Activated CD4-positive, alpha-beta T cell treated with anti-CD3 and anti-CD28 coated beads for 48 hours (primary cell): Measurements from ENCODE around the gene PLXNB2.
"Not testable (repeated sequence)": the region's sequence is repeated elsewhere in the genome, so short reads cannot be mapped to it uniquely, and the experiment has no call there.

Experiments
- DNase-seq: peaks from one replicate; pipeline ENCODE4 v3.0.0-alpha.2; 2020

The PLXNB2 gene

GRCh38 chr22:50278461-50278860 is 29.0 kb downstream of the PLXNB2 start:
- DNase-seq: no peak

GRCh38 chr22:50277761-50278160 is 29.7 kb downstream of the PLXNB2 start:
- no peak for DNase-seq

- DNase-seq: peak; percentile 66
These were observed 31.3 kb downstream of the PLXNB2 start for GRCh38 chr22:50276143-50276542.

- no peak for DNase-seq
These were observed 32.0 kb downstream of the PLXNB2 start for GRCh38 chr22:50275181-50276055.

- DNase-seq: no peak
These were observed 32.7 kb downstream of the PLXNB2 start for GRCh38 chr22:50274771-50275170.

- peak; percentile 65 for DNase-seq
These were observed 33.1 kb downstream of the PLXNB2 start for GRCh38 chr22:50274311-50274710.

GRCh38 chr22:50273781-50274180 is 33.7 kb downstream of the PLXNB2 start:
- not testable (repeated sequence) for DNase-seq

GRCh38 chr22:50273352-50273751 is 34.1 kb downstream of the PLXNB2 start:
- not testable (repeated sequence) for DNase-seq

- DNase-seq: no peak
These were observed 35.2 kb downstream of the PLXNB2 start for GRCh38 chr22:50272044-50272802.

- peak; percentile 68 for DNase-seq
These were observed 35.9 kb downstream of the PLXNB2 start for GRCh38 chr22:50271519-50271970.

GRCh38 chr22:50270666-50271394 is 36.6 kb downstream of the PLXNB2 start:
- peak; percentile 77 for DNase-seq

- DNase-seq: peak; percentile 64
These were observed 37.3 kb downstream of the PLXNB2 start, which contains the start of gene MAPK11 for GRCh38 chr22:50269970-50270665. MAPK11 (minus strand) TSS chr22:50270380; CDS start chr22:50270292, 88 bp downstream.

- DNase-seq: no peak
These were observed 37.9 kb downstream of the PLXNB2 start for GRCh38 chr22:50269573-50269969.

GRCh38 chr22:50268655-50269113 is 38.8 kb downstream of the PLXNB2 start:
- no peak for DNase-seq

- peak; percentile 78 for DNase-seq
These were observed 39.7 kb downstream of the PLXNB2 start for GRCh38 chr22:50267591-50268390.

GRCh38 chr22:50266994-50267393 is 40.5 kb downstream of the PLXNB2 start:
- no peak for DNase-seq

- DNase-seq: no peak
These were observed 42.3 kb downstream of the PLXNB2 start for GRCh38 chr22:50264946-50265669.

- DNase-seq: no peak
These were observed 43.2 kb downstream of the PLXNB2 start for GRCh38 chr22:50264104-50264745.

- no peak for DNase-seq
These were observed 44.4 kb downstream of the PLXNB2 start for GRCh38 chr22:50262973-50263617.
